Measurements from ENCODE around the gene FYTTD1. TPM values are rescaled to one million over a fixed set of nuclear protein-coding genes. Genes with fewer than 3 reads are reported as not detected.

The FYTTD1 gene
- total and polyA plus RNA-seq, 2 donors (not counting 1 experiment from before 2014, with no cell fraction given), result 44.3 to 63.4 TPM

DNA sequence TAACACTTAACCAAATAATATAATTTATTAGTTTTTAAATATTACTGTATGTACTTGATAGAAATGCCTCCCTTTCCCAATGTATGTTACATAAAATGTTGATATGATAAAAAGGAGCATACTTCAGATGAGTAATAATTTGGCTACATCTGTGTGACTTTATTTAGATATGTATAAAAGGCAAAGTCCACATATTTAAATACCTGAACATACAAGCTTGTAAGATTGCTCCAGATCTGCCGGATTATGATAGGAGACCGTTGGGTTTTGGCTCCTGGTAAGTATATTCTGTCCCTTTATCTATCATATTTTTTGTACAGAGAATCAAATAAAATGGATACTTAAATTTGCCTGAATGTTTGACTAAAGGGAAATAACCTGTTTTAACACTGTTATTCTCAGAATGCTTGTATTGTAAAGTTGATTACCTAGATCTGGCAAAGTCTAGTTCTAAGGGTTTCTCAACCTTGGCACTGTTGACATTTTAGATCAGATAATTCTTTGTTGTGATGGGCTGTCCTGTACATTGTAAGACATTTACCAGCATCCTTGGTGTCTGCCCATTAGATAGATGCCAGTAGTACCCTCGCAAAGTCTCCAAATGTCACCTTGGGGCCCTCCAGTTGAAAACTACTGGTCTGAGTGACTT, 79.8 kb downstream of the FYTTD1 start:
- H3K4me2 ChIP-seq (ENCODE audit: extremely low read depth, insufficient read depth, low read length), result no peak overlapping the region
- H4K20me1 ChIP-seq (ENCODE audit: control insufficient read depth, extremely low read depth, insufficient read depth, low read length), result no peaks in the 10 kb centered on the region
- H3K9ac ChIP-seq (ENCODE audit: insufficient read depth, low read length), result no peak overlapping the region
- no peak overlapping the region for H3K4me3 ChIP-seq (replicated peaks in 1 of 4; ENCODE audit: control extremely low read depth in 1 of 4, insufficient read depth in 1 of 4, low read depth in 3 of 4, low read length in 4 of 4)
- no peak overlapping the region for H2AFZ ChIP-seq (ENCODE audit: low read length)
- H3K9me3 ChIP-seq (ENCODE audit: control insufficient read depth, insufficient read depth, low read depth, low read length), result no peaks in the 10 kb centered on the region
- peaks cover 9% of the 10 kb centered on the region for H3K36me3 ChIP-seq (ENCODE audit: control insufficient read depth, insufficient read depth, low read length)
- no peaks in the 10 kb centered on the region for H3K4me1 ChIP-seq (ENCODE audit: control insufficient read depth, extremely low read depth, insufficient read depth, low read length)
- DNase-seq (ENCODE audit: low read depth in 2 of 2), result no peak
- H3K79me2 ChIP-seq (ENCODE audit: control insufficient read depth, insufficient read depth, low read length), result no peaks in the 10 kb centered on the region
- TF ChIP-seq, protein P1, sequence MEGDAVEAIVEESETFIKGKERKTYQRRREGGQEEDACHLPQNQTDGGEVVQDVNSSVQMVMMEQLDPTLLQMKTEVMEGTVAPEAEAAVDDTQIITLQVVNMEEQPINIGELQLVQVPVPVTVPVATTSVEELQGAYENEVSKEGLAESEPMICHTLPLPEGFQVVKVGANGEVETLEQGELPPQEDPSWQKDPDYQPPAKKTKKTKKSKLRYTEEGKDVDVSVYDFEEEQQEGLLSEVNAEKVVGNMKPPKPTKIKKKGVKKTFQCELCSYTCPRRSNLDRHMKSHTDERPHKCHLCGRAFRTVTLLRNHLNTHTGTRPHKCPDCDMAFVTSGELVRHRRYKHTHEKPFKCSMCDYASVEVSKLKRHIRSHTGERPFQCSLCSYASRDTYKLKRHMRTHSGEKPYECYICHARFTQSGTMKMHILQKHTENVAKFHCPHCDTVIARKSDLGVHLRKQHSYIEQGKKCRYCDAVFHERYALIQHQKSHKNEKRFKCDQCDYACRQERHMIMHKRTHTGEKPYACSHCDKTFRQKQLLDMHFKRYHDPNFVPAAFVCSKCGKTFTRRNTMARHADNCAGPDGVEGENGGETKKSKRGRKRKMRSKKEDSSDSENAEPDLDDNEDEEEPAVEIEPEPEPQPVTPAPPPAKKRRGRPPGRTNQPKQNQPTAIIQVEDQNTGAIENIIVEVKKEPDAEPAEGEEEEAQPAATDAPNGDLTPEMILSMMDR (conservative IDR thresholded peaks at IDR 0.05 in 1 of 2, IDR thresholded peaks at IDR 0.05 in 1 of 2; ENCODE audit: low read depth in 1 of 2, low read length in 2 of 2), result no peak
- TF ChIP-seq EZH2 (IDR thresholded peaks at IDR 0.05; ENCODE audit: low read length, missing control alignments), result no peak
- H3K27me3 ChIP-seq (ENCODE audit: control insufficient read depth, insufficient read depth, low read length), result no peaks in the 10 kb centered on the region
- no peak overlapping the region for H3K27ac ChIP-seq (ENCODE audit: insufficient read depth, low read length)

DNA sequence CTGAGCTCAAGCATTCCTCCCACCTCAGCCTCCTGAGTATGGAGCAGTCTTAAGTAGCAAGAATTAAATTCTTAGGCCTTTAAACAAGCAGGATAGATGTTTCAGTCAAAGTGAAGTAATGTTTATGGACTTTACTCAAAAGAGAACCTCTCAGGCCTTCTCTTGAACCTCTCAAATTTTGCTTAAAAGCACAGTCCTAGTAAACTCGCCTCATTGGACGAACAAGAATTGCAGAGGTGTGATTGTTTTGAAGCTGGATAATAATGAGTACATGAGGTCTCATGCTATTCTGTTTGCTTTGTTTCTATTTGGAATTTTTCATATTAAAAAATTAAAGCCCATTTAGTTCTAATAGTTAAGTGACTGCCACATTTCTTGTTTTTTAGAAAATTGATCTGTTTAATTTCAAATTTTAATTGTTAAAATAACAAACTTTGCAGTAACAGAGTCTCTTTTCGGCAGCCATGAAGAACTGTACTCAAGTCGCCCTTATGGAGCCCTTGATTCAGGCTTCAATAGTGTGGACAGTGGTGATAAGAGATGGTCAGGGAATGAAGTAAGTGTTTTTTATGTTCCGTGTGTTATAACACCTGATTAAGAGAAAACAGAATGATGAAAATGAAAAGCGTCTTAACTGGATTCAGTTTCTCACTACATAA, 80.8 kb downstream of the FYTTD1 start:
- Histone ChIP-seq H3K27me3 (ENCODE audit: control insufficient read depth, insufficient read depth, low read length) (no peaks in the 10 kb centered on the region), H2AFZ (ENCODE audit: low read length) (no peak overlapping the region), H3K27ac (ENCODE audit: insufficient read depth, low read length) (no peak overlapping the region), H3K36me3 (ENCODE audit: control insufficient read depth, insufficient read depth, low read length) (peaks cover 9% of the 10 kb centered on the region), H3K4me1 (ENCODE audit: control insufficient read depth, extremely low read depth, insufficient read depth, low read length) (no peaks in the 10 kb centered on the region), H3K4me2 (ENCODE audit: extremely low read depth, insufficient read depth, low read length) (no peak overlapping the region), H3K9ac (ENCODE audit: insufficient read depth, low read length) (no peak overlapping the region), H3K79me2 (ENCODE audit: control insufficient read depth, insufficient read depth, low read length) (no peaks in the 10 kb centered on the region), H3K9me3 (ENCODE audit: control insufficient read depth, insufficient read depth, low read depth, low read length) (no peaks in the 10 kb centered on the region), H4K20me1 (ENCODE audit: control insufficient read depth, extremely low read depth, insufficient read depth, low read length) (no peaks in the 10 kb centered on the region), H3K4me3 (replicated peaks in 1 of 4; ENCODE audit: control extremely low read depth in 1 of 4, insufficient read depth in 1 of 4, low read depth in 3 of 4, low read length in 4 of 4) (no peak overlapping the region)
- TF ChIP-seq EZH2 (IDR thresholded peaks at IDR 0.05; ENCODE audit: low read length, missing control alignments), result no peak
- TF ChIP-seq, protein P1 (conservative IDR thresholded peaks at IDR 0.05 in 1 of 2, IDR thresholded peaks at IDR 0.05 in 1 of 2; ENCODE audit: low read depth in 1 of 2, low read length in 2 of 2), result no peak
- no peak for DNase-seq (ENCODE audit: low read depth in 2 of 2)

DNA sequence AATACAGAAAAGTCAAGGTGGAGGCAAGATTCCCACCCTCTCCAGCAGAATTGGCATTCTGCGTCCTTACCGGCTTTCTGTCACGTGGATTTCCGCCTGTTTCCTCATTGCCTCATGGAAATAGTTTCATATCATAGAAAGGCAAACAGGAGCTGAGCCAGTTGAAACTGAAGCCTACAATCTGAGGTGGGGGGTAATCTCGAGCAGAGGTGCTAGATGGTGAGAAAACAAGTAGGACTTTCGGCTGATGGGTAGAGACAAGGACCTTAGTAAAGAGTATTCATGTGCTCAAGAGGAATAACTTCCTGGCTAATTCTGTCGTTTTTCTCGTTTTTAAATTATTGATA, 81.3 kb downstream of the FYTTD1 start:
- no peak for DNase-seq (ENCODE audit: low read depth in 2 of 2)
- TF ChIP-seq, protein P1 (conservative IDR thresholded peaks at IDR 0.05 in 1 of 2, IDR thresholded peaks at IDR 0.05 in 1 of 2; ENCODE audit: low read depth in 1 of 2, low read length in 2 of 2), result no peak
- TF ChIP-seq EZH2 (IDR thresholded peaks at IDR 0.05; ENCODE audit: low read length, missing control alignments), result no peak
- no peak overlapping the region for H3K4me3 ChIP-seq (replicated peaks in 1 of 4; ENCODE audit: control extremely low read depth in 1 of 4, insufficient read depth in 1 of 4, low read depth in 3 of 4, low read length in 4 of 4)
- H2AFZ ChIP-seq (ENCODE audit: low read length), result no peak overlapping the region
- H3K9ac ChIP-seq (ENCODE audit: insufficient read depth, low read length), result no peak overlapping the region
- H3K27ac ChIP-seq (ENCODE audit: insufficient read depth, low read length), result no peak overlapping the region
- H3K4me2 ChIP-seq (ENCODE audit: extremely low read depth, insufficient read depth, low read length), result no peak overlapping the region
- H4K20me1 ChIP-seq (ENCODE audit: control insufficient read depth, extremely low read depth, insufficient read depth, low read length), result no peaks in the 10 kb centered on the region
- peaks cover 9% of the 10 kb centered on the region for H3K36me3 ChIP-seq (ENCODE audit: control insufficient read depth, insufficient read depth, low read length)
- H3K27me3 ChIP-seq (ENCODE audit: control insufficient read depth, insufficient read depth, low read length), result no peaks in the 10 kb centered on the region
- H3K4me1 ChIP-seq (ENCODE audit: control insufficient read depth, extremely low read depth, insufficient read depth, low read length), result no peaks in the 10 kb centered on the region
- no peaks in the 10 kb centered on the region for H3K9me3 ChIP-seq (ENCODE audit: control insufficient read depth, insufficient read depth, low read depth, low read length)
- H3K79me2 ChIP-seq (ENCODE audit: control insufficient read depth, insufficient read depth, low read length), result no peaks in the 10 kb centered on the region
